Choroid plexus epithelial cell (primary cell): ENCODE results near the gene TPM2.

Source experiments
- DNase-seq: peaks from one replicate; pipeline ENCODE4 v3.0.0-alpha.2; 2010; ENCODE audit warnings: low read depth
- H3K4me3 ChIP-seq: 2 replicates; pipeline ENCODE4 v1.5.1; 2011; ENCODE audit warnings: low read depth, mild to moderate bottlenecking, control low read depth, low read length, moderate library complexity
- CTCF ChIP-seq: conservative IDR thresholded peaks from 2 replicates; pipeline ENCODE4 v1.5.1; 2011; ENCODE audit warnings: low read depth, mild to moderate bottlenecking, control low read depth, inconsistent platforms, low read length, moderate library complexity

Gene TPM2

DNA sequence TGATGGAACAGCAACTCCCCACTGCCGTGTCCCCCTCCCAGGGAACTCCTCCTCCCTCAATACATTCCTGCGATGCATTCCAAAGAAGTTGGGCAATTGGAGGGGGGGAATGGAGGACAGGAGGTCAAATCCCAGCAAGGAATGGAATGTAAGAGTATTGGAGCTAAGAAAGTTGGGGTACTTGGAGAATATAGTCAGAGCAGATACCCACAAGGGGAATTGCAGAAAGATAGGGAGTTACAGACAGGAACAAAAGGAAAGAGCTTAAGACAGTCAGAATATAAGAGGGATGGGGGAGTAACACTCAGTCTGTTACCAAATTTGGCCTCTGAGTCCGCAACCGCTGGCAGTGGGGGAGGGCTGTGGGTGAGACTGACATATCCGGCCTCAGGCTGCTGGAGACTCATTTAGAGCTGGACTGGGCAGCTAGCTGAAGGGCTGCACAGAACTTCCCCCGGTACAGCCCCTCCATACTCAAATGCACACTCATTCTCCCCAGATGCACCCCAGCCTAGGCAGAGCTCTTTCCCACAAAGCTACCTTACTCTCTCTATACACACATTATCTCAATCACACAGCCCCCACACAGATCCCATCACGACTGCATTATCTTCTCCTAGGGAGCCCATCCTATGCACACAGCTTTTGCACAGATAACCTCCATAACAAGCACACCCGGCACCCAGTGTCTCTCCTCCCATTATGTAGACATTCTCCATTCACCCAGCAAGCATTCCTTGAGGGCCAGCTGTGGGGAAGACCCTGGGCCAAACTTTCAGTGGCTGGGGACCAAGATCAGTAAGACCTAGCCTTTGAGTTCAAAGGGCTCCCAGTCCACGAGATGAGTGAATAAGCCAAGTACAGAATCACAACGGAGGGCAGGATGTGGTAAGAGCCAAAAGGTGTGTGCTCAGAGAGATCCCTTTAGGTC is 38.6 kb upstream of the TPM2 start:
- no peak for TF ChIP-seq CTCF
- peak; percentile 87 for DNase-seq
- peak overlapping the region; percentile 46 for H3K4me3 ChIP-seq

GRCh38 chr9:35727676-35728040 is 37.9 kb upstream of the TPM2 start:
- peak overlapping the region; percentile 46 for H3K4me3 ChIP-seq
- TF ChIP-seq CTCF = no peak
- no peak for DNase-seq

- H3K4me3 ChIP-seq = no peak overlapping the region
- no peak for TF ChIP-seq CTCF
These were observed 37.2 kb upstream of the TPM2 start for GRCh38 chr9:35726931-35727330.

GRCh38 chr9:35725362-35725761 is 35.6 kb upstream of the TPM2 start:
- DNase-seq = no peak
- no peak for TF ChIP-seq CTCF
- no peak overlapping the region for H3K4me3 ChIP-seq

More at GRCh38 chr9:35726931-35727330, 37.2 kb upstream of the TPM2 start:
- peak; percentile 62 for DNase-seq

DNA sequence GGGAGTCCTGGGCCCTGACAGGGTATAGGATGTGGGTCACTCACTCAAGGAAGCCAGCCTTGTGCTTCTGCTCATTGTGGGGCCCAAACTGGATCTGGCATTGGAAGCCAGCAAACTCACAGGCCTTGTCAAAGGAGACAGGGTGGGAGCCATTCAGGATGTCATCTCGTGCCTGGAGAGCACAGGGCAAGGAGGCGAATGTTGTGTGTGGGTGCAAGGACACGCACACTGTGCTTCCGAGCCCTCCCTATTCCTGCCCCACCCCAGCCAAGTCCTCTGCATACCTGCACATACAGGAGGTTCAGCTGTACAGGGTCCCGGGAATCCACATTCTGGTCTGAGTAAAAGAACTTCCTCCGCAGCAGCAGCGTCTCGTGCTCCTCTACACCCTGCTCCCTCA is 34.2 kb upstream of the TPM2 start:
- no peak for TF ChIP-seq CTCF
- H3K4me3 ChIP-seq = no peak overlapping the region
- DNase-seq = no peak

DNA sequence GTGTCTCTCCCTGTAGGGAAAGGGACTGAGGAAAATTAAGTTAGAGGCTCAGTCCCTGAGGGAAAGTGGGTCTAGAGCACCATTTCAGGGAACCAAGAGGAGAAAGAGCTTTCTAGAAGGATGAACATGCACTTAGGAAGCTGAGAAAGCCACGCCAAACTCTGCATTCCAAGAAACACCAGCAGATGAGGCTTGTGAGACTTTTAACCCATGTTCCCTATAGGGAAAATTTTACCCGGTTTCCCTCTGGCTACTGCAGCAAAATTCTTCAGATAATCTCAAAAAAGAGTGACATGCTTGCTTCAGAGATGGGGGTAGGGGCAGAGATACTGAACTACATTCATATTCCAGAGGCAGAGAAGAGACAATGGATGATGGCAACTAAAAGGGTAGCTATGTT is 33.7 kb upstream of the TPM2 start:
- DNase-seq = no peak
- no peak overlapping the region for H3K4me3 ChIP-seq
- TF ChIP-seq CTCF = no peak

DNA sequence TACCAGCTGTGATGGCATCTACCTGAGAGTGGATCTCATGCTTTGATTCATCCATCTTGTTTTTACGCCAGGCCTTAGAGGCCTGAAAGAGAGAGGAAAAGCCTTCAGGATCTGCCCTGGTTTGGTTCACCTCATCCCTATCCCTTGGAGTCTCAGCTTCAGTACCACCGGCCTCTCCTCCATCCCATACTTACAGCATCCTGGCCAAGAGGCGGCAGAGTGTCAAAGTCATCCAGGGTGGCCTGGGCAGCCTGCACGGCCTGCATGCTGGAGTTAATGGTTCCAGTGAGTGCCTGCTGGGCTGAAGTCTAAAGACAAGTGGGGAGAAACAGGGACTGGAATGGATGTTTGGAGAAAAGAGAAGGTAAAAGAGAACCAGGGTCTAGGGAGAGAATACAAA is 29.8 kb upstream of the TPM2 start:
- TF ChIP-seq CTCF = no peak

More for the DNA sequence above, 29.8 kb upstream of the TPM2 start:
- no peak for DNase-seq
- H3K4me3 ChIP-seq = no peak overlapping the region
